DMS114 treated with DMSO at 0.1 percent for 48 hours (cell line): Measurements from ENCODE around the gene USP49.
"Not testable (repeated sequence)": the region's sequence is repeated elsewhere in the genome, so short reads cannot be mapped to it uniquely, and the experiment has no call there.

Experiments used
- DNase-seq: peaks from one replicate; lab custom pipeline; 2025; ENCODE audit not compliant: unreplicated experiment; lab: John Stamatoyannopoulos, UW

Gene USP49

GRCh38 chr6:41814629-41815028, 80.5 kb downstream of the USP49 start:
- DNase-seq, result no peak

GRCh38 chr6:41813956-41814355, 81.2 kb downstream of the USP49 start:
- no peak for DNase-seq

GRCh38 chr6:41813469-41813868, 81.7 kb downstream of the USP49 start:
- DNase-seq, result no peak

- not testable (repeated sequence) for DNase-seq
Observed at GRCh38 chr6:41811946-41812345, 83.2 kb downstream of the USP49 start.

- DNase-seq, result no peak
Observed at GRCh38 chr6:41811095-41811494, 84.1 kb downstream of the USP49 start.

- no peak for DNase-seq
Observed at GRCh38 chr6:41805830-41806774, 89.1 kb downstream of the USP49 start.

GRCh38 chr6:41801380-41801779, 93.8 kb downstream of the USP49 start:
- DNase-seq, result peak; percentile 52

GRCh38 chr6:41799559-41799911, 95.6 kb downstream of the USP49 start:
- no peak for DNase-seq

GRCh38 chr6:41798901-41799558, 96.1 kb downstream of the USP49 start:
- no peak for DNase-seq

GRCh38 chr6:41796474-41796873, 98.7 kb downstream of the USP49 start:
- no peak for DNase-seq

GRCh38 chr6:41791984-41792383, 103.2 kb downstream of the USP49 start:
- no peak for DNase-seq

GRCh38 chr6:41791305-41791704, 103.9 kb downstream of the USP49 start:
- no peak for DNase-seq

GRCh38 chr6:41790045-41790444, 105.1 kb downstream of the USP49 start:
- no peak for DNase-seq

GRCh38 chr6:41789390-41789724, 105.8 kb downstream of the USP49 start:
- DNase-seq, result no peak

- peak; percentile 94 for DNase-seq
Observed at GRCh38 chr6:41787219-41787917, 107.8 kb downstream of the USP49 start, which contains the start of gene TOMM6. TOMM6 (plus strand) TSS chr6:41787694; CDS start chr6:41787698, 4 bp downstream.

- DNase-seq, result peak; percentile 68
Observed at GRCh38 chr6:41786451-41787218, 108.5 kb downstream of the USP49 start.

GRCh38 chr6:41785689-41786450, 109.3 kb downstream of the USP49 start:
- DNase-seq, result no peak

- DNase-seq, result no peak
Observed at GRCh38 chr6:41785254-41785653, 109.9 kb downstream of the USP49 start.

GRCh38 chr6:41784581-41785171, 110.5 kb downstream of the USP49 start:
- DNase-seq, result no peak
